Middle frontal gyrus (tissue), 1 donor: ENCODE results near the gene SPPL2C.

Experiments used
- DNase-seq: peaks from one replicate; pipeline ENCODE4 v3.0.0-alpha.2; 2015; ENCODE audit warnings: low spot score; ENCODE audit errors: extremely low spot score

SPPL2C gene, protein sequence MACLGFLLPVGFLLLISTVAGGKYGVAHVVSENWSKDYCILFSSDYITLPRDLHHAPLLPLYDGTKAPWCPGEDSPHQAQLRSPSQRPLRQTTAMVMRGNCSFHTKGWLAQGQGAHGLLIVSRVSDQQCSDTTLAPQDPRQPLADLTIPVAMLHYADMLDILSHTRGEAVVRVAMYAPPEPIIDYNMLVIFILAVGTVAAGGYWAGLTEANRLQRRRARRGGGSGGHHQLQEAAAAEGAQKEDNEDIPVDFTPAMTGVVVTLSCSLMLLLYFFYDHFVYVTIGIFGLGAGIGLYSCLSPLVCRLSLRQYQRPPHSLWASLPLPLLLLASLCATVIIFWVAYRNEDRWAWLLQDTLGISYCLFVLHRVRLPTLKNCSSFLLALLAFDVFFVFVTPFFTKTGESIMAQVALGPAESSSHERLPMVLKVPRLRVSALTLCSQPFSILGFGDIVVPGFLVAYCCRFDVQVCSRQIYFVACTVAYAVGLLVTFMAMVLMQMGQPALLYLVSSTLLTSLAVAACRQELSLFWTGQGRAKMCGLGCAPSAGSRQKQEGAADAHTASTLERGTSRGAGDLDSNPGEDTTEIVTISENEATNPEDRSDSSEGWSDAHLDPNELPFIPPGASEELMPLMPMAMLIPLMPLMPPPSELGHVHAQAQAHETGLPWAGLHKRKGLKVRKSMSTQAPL

DNA sequence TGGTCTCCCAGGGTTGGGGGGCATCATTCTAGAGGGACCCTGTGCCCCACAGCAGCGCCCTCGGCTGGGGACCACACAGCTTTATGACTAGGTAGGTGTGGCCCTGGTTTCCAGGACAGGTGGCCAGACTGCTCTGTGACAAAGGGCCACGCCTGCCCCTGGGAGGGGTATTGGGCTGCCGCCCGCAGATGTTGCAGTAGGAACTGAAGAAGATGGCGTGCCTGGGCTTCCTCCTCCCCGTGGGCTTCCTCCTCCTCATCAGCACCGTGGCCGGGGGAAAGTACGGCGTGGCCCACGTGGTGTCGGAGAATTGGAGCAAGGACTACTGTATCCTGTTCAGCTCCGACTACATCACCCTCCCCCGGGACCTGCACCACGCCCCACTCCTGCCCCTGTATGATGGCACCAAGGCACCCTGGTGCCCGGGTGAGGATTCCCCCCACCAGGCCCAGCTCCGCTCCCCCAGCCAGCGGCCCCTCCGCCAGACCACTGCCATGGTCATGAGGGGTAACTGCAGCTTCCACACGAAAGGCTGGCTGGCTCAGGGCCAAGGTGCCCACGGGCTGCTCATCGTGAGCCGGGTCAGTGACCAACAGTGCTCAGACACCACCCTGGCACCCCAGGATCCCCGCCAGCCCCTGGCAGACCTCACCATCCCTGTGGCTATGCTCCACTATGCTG, at the start of gene SPPL2C:
TSS of gene SPPL2C (plus strand) at position 187 of the 681 bp plus-strand sequence. CDS start at position 213, 26 bp downstream.
- no peak for DNase-seq

DNA sequence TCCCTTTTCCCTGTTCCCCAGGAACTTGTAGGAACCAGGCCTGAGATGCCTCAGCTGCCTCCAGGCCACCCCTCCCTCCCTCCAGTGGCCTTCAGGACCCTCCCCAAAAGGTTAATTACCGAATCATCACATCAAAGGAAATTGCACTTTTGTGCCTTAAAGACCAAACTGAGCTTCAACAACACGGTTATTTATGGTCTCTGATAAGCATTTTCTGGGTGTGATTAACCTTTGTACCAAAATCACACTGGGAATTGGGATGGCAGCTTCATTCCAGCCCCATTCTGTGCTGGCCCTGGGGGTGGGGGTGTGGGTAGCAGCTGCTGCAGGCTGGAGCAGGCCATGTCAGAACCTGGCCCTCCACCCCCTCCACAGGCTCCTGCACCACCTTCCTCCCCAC, 43.9 kb upstream of the SPPL2C start:
- DNase-seq, result no peak

DNA sequence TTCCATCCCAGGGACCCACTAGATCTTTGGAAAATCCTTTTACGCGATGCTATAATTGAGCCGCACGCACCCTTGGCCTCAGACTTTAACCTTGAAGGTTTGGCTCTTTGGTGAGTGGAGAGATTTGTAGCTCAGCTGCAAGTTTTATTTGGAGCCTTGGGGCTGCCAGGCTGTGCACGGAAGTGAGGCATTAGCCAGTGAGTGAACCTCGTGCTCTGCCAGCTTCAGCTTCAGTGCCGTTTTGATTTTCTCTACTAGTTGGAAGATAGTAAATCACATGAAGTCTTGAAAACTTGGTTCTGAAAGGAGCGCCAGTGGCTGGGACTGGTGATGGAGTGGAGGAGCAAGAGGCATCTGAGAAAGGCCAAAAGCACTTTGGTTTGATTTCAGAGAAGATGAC, 43.3 kb upstream of the SPPL2C start:
- no peak for DNase-seq

DNA sequence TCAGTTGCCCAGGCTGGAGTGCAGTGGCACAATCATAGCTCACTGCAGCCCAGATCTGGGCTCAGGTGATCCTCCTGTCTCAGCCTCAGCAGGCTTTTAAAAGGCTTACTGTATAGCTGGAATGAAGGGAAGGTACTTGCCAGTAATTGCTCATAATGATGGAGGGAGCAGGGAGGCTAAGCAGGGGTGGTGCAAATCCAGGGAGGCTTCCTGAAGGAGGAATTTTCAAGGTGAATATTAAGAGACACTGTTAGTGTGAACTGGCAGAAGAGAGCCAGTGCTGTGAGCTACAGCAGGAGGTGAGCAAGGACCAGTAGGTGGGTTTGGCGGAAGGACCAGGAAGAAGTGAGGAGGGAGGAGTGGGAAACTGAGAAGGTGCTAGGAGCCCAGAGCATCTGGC, 35.8 kb upstream of the SPPL2C start:
- DNase-seq, result no peak

DNA sequence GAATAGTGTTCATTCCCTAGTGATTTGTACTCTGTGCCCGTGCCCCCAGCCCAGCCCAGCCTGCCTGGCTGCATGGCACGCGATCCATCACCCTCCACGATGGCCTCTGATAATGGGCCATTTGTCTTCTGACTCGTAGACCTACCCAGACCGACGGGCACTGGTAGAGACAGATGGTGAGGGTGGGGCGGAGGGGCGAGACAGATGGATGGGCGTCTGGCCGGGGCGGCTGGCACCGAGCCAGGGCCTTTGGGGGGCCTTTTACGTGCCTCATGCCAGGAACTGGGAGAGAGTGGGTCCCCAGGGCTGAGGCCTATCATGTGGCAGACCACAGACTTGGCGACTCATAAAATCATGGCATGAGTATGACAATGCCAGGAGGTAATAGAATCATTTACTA, 35.2 kb upstream of the SPPL2C start:
- DNase-seq, result no peak

DNA sequence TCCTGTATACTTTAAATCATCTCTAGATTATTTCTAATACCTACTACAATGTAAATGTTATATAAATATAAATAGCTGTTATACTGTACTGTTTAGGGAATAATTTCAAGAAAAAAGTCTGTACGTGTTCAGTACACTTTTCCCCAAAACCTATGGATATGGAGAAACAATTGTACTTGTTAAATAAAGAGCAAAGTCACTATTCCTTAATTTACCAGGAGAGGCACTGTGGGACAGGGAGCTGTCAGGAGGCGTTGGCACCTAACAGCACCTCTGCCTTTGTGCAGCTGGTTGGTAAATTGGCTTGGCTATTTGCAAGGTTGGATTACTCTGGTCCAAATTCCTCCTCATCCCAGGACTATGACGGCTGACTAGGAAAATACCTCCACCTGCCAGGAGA, 32.6 kb upstream of the SPPL2C start:
- DNase-seq, result no peak

DNA sequence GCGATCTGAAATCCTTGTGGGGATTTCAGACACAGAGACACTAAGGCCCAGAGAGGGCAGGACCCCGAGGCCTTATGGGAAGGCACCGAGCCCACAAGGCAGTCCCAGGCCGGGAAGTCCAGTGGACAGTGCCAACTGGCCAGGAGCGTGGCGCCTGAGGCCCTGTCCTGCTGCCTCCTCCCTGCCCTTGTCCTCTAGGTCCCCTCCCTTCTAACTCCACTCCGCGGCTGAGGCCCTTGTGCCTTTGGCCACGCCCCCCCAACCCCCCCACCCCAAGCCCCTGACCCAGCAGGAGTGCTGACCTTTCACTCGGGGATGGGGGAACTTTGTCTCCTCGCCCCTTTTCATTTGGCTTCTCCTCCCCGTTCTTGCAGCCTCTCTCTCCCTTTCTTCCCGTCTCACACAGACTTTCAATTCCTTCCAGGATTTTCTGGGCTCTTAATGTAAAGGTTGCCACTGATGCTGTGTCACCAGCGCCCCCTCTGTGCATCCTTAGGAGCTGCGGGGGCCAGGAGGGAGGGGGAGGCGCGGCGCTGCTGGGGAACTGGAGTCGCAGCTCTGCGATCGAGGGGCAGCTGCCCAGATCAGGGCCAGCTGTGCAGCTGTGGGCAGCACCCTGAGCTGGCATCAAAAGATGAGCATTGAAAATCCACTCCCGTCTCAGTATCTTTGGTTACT, 31.5 kb upstream of the SPPL2C start:
- DNase-seq, result peak; percentile 14

DNA sequence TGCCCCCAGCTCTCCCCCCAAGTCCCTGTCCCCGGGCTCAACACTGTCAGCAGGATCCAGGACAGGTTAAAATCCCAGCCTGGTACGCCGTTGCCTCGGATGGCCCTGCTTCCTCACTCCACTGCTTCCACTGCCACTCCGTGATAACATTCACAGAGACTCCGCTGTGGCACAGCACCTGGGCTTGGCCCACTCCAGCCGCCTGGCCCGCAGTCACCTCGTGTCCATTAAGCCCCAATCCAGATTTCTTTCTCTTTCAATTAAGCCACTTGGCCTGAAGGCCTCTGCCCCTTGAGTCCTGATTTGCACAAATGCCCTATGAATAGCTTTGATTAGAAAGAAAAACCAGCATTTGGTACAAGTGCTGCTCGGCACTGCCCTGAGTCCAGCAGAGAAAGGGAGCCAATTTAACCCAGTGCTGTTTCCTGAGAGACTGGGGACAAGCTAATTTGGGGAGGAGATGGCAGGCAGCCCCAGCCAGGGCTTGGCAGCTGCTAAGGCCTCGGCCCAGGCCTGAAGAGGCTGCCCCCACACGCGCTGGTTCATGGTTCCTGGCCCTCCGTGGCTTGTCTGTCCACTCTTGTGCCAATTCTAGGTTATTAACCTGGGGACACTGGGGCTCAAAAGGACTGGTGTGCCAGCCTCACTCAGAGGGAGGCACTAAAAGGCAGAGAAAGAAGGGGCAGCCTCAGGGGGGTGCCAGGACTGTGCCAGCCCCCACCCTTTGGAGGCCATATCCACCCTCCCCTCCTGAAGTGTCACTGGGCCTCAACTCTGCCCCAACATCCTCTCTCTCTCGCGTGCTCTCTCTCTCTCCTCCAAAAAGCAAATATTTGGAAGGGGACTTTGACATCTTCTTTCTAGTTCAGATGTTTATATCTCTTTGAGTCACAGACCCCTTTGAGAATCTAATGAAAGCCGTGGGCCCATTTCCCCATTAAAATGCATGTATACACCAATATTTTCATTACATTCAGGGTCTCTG, 29.8 kb upstream of the SPPL2C start:
- DNase-seq, result peak; percentile 8

DNA sequence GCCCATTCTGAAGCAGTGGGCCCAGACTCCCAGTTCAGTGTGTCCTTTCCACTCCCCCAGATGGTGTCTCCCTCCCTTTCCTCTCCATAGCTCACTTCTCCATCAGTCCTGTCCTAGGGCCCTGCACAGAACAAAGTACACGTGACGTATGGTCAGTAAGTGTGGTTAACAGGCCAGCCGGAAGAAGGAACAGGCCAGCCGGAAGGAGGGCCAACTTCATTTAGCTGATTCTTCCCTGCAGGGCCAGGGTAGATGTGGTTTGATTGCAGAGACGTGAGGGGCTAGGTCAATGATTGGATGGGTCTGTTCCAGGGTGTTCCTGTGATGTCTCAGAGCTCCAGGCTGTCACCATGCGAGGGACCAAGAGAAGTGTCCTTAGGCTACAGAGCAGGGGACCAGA, 28.9 kb upstream of the SPPL2C start:
- no peak for DNase-seq

DNA sequence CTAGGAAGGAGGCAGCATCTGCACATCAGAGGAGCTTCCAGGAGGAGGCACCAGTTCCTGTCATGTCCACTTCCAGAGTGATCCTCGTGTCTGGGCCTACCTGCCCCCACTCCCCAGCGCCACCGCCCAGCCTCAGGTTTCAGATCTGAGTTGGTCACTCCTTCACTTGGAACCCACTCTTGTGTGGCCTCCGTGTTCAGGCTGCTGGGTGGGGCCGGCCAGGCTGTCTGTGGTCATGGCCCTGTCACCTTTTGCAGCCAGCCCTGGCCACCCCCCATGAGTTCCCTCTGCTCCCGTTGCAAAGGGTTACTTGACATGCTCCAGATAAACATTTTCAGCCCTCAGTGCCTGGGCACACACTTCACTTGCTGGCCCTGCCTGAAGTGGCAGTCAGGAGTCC, 26.6 kb upstream of the SPPL2C start:
- no peak for DNase-seq

DNA sequence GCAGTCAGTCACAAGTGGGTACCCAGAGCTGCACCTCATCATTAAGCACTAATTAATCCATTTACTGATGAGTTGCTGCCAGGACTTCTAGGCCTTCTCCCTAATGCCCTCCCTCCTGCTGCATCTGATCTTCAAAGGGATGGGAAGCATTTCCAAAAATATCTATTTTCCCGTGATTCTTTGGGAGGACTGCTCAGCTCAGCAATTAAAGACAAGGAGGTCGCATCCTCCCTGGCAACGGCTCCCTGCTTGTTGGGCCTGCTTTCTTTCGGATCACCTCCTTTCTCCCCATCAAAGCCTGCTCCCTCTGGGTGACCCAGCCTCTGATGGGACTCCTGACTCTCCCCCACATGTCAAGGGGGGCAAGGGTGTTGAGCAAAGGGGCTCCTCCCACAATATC, 26.0 kb upstream of the SPPL2C start:
- DNase-seq, result no peak

DNA sequence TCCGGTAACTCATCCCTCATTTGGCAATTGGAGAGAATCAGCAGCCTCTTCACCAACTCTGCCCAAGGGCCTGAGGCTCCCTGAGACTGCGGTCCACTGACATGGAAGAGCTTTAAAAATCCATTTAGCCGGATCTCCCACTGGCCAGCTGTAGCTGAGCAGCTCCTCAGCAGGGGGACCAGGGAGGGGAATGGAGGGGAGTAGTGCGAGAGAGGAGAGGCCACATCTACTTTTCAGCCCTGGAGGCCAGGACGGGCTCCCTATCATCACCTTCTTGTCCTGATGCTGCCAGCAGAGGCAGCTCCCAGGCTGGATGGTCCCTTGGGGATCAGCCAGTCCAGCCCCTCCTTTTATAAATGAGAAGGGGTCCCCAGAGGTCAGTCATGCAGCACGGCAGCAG, 25.0 kb upstream of the SPPL2C start:
- DNase-seq, result no peak

DNA sequence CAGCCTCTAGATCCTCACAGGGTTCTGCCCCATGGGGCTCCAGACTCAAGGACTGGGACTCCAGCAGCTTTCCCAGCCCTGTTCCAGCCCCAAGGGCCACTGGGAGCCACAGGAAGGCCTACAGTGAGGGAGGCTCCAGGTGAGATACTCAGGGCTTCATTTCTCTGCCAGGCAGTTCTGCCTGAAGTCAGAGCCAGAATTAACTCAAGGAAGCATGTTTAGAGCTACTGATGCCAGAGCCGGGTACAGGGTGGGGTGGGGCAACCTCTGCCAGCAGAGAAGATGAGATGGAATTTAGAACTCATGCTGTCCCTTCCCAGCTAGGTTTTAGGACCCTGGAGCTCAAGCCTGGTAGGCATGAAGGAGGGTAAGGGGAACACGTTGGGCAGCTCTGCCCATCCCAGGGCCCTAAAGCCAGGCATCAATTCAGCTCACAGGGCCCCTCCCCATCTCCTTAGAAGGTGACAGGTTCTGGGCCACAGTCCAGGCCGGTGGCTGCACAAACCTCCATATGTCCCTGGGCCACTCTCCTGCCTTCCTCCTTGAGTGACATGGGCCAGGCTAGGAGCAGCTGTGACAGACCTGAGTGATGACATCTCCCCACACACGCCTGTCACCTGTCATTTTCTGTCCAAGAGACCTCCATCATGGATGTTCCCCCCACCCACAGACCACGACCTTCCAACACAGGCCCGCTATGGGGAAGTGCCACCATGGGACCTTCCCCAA, 24.5 kb upstream of the SPPL2C start:
- DNase-seq, result no peak

DNA sequence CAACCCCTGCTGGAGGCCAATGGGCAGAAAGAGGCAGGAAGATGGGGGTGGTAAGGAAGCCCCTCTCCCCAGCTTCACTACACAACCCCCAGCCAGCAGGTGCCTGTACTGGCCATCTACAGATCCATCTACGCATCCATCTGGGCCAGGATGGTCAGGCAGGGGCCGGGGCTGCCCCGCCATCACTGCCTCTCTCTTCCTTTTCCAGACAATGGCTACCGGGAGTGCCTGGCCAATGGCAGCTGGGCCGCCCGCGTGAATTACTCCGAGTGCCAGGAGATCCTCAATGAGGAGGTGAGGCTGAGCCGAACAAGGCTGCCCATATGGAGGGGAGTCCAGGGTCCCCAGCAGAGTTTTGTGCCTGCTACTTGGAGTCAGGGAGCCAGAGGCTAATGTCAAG, 23.5 kb upstream of the SPPL2C start:
- DNase-seq, result no peak

DNA sequence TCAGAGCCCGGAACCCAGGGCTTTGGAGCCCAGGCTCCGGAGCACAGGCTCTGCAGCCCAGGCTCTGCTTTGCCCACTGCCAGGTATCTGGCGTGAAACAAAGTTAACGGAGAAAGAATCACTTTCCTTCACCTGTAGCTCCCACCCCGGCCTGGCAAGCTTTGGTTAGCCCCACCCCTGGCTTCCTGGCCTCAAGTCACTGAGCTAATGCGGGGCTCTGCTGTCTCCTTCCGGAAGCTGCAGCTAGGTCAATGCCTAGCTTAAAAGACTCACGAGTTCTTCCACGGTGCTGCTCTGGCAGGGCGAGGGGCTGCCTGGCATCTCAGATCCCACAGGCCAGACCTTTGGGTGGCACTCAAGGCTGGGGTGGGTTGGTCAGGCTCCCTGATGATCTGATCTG, 21.1 kb upstream of the SPPL2C start:
- DNase-seq, result no peak

DNA sequence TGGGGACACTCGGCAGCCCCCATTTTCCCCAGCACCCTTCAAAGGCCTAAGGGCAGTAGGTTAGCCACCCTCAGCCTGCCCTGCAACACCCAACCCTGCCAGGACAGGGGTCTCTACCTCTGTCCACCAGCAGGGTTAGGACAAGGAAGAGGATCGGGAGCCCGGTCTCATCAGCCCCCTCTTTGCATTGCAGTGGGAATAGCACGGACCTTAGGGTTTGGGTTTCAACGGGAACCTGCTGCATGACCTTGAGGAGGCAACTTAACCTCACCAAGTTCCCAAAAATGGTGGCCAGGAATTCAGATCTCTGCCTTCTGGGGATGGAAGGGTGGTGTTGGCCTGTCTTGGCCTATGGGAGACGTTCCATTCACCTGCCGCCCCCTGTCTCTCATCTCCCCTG, 20.2 kb upstream of the SPPL2C start:
- DNase-seq, result no peak

DNA sequence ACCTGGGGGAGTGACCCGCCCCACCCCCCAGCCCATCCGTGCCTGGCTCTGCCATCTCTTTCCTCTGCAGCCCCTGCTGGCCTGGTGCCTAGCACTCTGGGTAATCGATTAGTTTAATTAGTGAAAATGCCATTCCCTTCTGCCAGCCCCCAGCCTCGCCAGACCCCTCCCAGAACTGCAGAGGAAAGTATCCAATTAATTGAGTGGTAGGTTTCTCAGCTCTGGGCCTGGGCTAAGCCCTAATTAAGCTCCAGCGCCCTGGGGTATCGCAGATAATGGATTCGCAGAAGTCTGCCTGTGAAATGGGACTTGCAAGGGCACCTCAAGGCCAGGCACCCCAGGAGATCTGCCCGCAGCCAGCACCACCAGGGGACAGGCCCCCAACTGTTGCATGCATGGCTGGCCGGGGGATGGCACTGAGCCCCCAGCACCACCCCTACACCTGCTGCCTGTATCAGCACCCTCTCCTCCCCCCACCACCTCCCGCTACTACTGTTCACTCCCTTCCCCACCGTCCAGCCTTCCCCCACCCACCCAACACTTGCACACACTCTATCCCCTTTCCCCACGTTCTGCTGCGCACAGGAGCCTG, 19.7 kb upstream of the SPPL2C start:
- DNase-seq, result no peak

DNA sequence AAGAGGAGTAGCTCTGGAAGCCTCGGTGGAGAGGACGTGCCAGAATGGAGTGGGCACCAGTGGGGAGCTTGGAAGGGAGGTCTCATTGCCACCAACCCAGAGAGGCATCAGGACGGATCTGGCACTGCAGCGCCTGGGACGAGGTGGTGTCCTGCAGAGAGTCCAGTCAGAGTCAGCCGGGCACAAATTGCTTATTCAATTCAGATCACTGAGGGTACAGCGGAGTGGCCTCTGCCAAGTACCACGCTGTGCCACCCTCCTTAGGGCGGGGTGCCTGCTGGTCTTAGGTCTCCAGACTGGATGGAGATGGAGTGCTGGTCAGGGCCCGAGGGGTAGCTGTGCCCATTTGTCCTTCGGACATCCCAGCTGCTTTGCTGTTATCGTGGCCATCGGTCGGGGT, 18.9 kb upstream of the SPPL2C start:
- DNase-seq, result no peak

DNA sequence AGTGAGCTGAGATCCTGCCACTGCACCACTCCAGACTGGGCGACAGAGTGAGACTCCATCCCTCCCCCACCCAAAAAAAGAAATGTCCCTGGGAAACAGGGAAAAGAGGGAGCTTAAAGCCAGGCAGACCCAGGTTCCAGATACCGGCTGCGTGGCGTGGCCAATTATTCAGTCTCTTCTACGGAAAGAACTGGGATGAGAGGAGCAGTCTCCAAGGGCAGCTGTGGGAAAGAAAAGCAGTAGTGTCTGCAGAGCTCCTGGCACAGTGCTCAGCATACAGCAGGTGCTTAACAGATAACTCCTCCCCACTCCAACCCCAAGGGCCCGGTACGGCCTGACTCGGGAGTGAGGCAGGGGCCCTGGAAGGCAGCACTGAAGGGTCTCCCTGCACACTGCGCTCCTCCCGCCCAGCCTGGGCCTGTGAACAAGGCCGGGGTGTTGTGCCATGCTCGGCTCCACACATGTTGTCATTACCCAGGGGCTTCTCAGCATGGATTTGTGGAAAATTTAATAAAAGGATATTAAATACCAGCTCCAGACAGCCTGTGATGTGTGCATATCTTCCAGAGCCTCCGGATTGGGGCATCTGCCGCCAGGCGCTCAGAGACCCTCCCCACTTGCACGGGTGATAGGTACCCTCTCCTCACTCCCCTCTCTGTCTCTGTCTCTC, 17.6 kb upstream of the SPPL2C start:
- DNase-seq, result no peak
